Measurements from ENCODE around the gene ADH1B. TPM values are rescaled to one million over a fixed set of nuclear protein-coding genes. Genes with fewer than 3 reads are reported as not detected.

Gene ADH1B
- total and polyA plus RNA-seq, 4 experiments from 2014 or later: not detected

DNA sequence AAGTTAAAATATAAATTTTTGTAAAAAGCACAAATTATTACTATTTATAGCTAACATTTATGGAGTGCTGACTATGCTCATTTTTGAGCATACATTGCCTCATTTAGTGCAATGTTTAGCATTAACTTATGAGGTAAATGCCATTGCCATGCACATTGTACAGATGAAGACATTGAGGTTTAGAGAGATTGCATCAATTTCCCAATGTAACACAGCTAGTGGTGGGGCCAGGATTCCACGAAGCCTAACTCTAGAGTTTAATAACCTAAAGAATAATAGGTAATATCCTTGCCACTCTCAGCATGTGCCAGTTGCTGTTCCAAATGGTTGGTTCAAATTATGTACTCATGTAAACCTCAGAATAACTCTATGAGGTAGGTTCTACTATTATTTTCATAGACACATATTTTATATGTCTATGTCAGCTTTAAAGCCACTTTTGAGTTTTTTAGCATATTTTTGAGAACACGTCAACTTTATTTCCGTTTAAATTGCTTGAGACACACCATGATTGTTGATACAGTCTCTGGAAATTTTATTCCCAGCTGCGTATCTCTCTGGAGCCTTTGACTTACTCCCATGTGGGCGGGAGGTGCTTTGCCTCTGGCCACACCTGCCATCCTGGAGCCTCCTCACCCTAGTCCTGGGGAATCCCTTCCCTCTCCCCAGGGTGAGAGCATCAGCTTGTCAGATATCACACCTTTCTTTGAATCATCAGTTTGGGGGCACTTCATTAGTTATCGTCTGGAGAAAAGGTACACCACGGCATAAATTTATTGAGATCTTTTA, 19.6 kb downstream of the ADH1B start:
- Histone ChIP-seq H3K27me3 (ENCODE audit: insufficient read depth, low read length) (no peaks in the 10 kb centered on the region), H3K9me3 (ENCODE audit: control insufficient read depth in 1 of 2, low read length in 2 of 2) (no peaks in the 10 kb centered on the region), H3K4me1 (ENCODE audit: insufficient read depth, low read length) (no peaks in the 10 kb centered on the region), H3K27ac (ENCODE audit: low read depth, low read length) (no peak overlapping the region), H3K4me3 (ENCODE audit: low read length in 2 of 2) (no peak overlapping the region), H3K36me3 (ENCODE audit: insufficient read depth, low read length) (no peaks in the 10 kb centered on the region)
- H3K27me3 Mint-ChIP-seq: no peaks in the 10 kb centered on the region
- no peak overlapping the region for H3K27ac Mint-ChIP-seq
- H3K9me3 Mint-ChIP-seq: peaks cover 5 to 17% (median 8%) of the 10 kb centered on the region in 8 donors
- no peaks in the 10 kb centered on the region for H3K4me1 Mint-ChIP-seq
- no peak overlapping the region for H3K4me3 Mint-ChIP-seq
- H3K36me3 Mint-ChIP-seq: no peaks in the 10 kb centered on the region
- ChIA-PET CTCF (ENCODE audit: partially characterized antibody) (no interaction called here), POLR2A (ENCODE audit: partially characterized antibody) (no interaction called here)
- intact Hi-C loops (cut with micrococcal nuclease): no loop called here
- DNase-seq: no peak

DNA sequence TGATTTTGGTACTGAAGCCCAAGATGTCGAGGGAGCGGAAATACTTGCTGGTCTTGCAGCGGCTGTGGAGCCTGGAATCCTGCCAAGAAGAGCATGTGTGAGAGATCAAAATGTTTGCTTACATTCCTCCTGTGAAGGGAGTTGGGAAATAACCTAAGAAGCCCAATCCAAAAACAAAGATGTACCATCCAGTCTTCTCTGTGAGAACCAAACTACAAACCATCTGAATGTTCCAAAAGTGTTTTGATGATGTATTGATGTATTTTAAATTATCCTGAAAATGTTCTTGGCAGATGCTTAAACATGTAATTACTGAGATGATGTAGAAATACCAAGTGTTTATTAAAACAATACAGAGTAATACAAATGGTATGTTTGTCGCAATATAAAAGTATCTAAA, 20.3 kb downstream of the ADH1B start:
- Mint-ChIP-seq H3K27me3 (no peaks in the 10 kb centered on the region), H3K36me3 (no peaks in the 10 kb centered on the region), H3K9me3 (peaks cover 5 to 21% (median 8%) of the 10 kb centered on the region in 8 donors)

DNA sequence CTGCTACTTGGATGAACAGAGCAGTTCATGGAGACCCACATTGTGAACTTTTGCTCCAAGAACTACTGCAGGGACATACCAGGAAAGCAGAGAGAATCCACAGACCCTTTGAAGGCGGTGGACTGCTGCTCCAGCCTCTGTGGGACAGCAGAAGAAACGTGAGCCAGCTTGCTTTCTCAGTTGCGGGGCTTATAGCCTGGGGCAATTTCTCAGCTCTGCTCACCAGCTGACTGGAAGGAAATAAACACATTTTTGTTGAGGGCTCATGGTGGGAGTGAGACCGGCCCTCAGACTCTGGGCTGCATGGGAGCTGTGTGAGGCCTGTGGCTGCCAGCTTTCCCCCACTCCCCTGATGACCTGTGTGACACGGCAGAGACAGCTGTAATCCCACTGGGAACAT, 27.8 kb downstream of the ADH1B start:
- ChIA-PET POLR2A (ENCODE audit: partially characterized antibody) (no interaction called here), CTCF (ENCODE audit: partially characterized antibody) (no interaction called here)
- H3K27ac ChIP-seq (ENCODE audit: low read depth, low read length): no peak overlapping the region
- H3K4me3 ChIP-seq (ENCODE audit: low read length in 2 of 2): no peak overlapping the region
- H3K9me3 Mint-ChIP-seq: peaks cover 6 to 28% (median 19%) of the 10 kb centered on the region in 8 donors
- no peak overlapping the region for H3K4me3 Mint-ChIP-seq
- H3K27ac Mint-ChIP-seq: no peak overlapping the region
- H3K36me3 ChIP-seq (ENCODE audit: insufficient read depth, low read length): no peaks in the 10 kb centered on the region
- peaks cover 5 to 7% of the 10 kb centered on the region in 2 donors for H3K27me3 Mint-ChIP-seq
- no peaks in the 10 kb centered on the region for H3K36me3 Mint-ChIP-seq
- intact Hi-C loops (cut with micrococcal nuclease): no loop called here
- H3K4me1 ChIP-seq (ENCODE audit: insufficient read depth, low read length): no peaks in the 10 kb centered on the region
- H3K9me3 ChIP-seq (ENCODE audit: control insufficient read depth in 1 of 2, low read length in 2 of 2): no peaks in the 10 kb centered on the region
- H3K4me1 Mint-ChIP-seq: no peaks in the 10 kb centered on the region
- DNase-seq: no peak
- no peaks in the 10 kb centered on the region for H3K27me3 ChIP-seq (ENCODE audit: insufficient read depth, low read length)

More for the DNA sequence above, 20.3 kb downstream of the ADH1B start:
- intact Hi-C loops (cut with micrococcal nuclease): no loop called here
- CTCF ChIA-PET (ENCODE audit: partially characterized antibody): no interaction called here
- Histone ChIP-seq H3K27me3 (ENCODE audit: insufficient read depth, low read length) (no peaks in the 10 kb centered on the region), H3K36me3 (ENCODE audit: insufficient read depth, low read length) (no peaks in the 10 kb centered on the region), H3K4me3 (ENCODE audit: low read length in 2 of 2) (no peak overlapping the region), H3K9me3 (ENCODE audit: control insufficient read depth in 1 of 2, low read length in 2 of 2) (no peaks in the 10 kb centered on the region), H3K4me1 (ENCODE audit: insufficient read depth, low read length) (no peaks in the 10 kb centered on the region), H3K27ac (ENCODE audit: low read depth, low read length) (no peak overlapping the region)
- no peak overlapping the region for H3K4me3 Mint-ChIP-seq
- POLR2A ChIA-PET (ENCODE audit: partially characterized antibody): no interaction called here
- H3K27ac Mint-ChIP-seq: no peak overlapping the region
- H3K4me1 Mint-ChIP-seq: no peaks in the 10 kb centered on the region
- DNase-seq: no peak

DNA sequence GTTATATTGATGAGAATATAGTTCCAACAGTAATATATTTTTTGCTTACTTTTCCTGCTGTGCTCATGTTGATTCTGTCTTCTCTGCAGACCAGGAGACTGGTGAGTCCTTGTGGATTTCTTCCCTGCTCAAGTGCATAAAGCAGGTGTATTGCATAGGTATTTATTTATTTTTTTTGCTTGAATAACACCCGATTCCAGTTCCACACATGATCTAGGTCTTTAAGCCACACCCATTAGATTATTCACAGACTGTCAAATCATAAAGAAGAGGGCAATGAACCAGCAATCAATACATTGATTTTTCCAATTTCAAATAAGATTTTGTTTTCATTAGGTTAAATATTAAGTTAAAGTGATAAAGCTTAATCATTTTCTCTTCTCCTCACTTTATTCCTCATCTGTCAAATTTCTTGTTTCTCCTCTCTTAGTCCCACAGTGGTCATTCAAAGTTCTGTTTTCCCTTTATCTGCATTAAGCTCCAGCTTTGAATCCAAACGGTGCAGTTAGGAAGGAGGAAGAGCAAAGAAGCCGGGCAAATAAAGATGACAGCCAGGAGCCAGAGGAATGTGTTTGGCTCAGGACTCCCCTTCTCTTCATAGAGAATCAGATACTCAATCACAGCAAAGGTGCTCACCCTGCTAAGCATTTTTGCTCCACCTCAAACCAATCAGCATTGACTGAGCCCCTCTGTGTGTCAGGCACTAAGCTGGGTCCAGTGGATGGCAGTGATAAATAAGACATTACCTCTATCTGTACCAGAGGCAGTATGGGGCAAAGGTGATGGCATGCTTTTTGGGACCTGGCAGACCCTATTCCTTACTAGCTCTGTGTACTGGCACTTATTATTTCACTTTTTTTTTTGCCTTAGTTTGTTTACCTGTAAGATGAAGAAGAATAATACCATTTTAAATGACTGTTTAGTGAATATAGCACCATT, 30.1 kb downstream of the ADH1B start, which contains the start of gene ADH1A:
ADH1A (minus strand) TSS at position 138 of the 939 bp plus-strand sequence; CDS start at position 67, 71 bp downstream.
- no peaks in the 10 kb centered on the region for H3K27me3 ChIP-seq (ENCODE audit: insufficient read depth, low read length)
- no peak within 1 kb of the TSS for H3K27ac ChIP-seq (ENCODE audit: low read depth, low read length)
- ChIA-PET CTCF (ENCODE audit: partially characterized antibody) (no interaction called here), POLR2A (ENCODE audit: partially characterized antibody) (no interaction called here)
- Mint-ChIP-seq H3K27me3 (peaks cover 7 to 8% of the 10 kb centered on the region in 2 donors), H3K36me3 (no peaks in the 10 kb centered on the region), H3K9me3 (peaks cover 4 to 28% (median 13%) of the 10 kb centered on the region in 8 donors), H3K4me3 (no peak within 1 kb of the TSS), H3K27ac (no peak within 1 kb of the TSS), H3K4me1 (no peaks in the 10 kb centered on the region)
- intact Hi-C loops (cut with micrococcal nuclease): no loop called here
- H3K9me3 ChIP-seq (ENCODE audit: control insufficient read depth in 1 of 2, low read length in 2 of 2): no peaks in the 10 kb centered on the region
- no peaks in the 10 kb centered on the region for H3K4me1 ChIP-seq (ENCODE audit: insufficient read depth, low read length)
- no peak within 1 kb of the TSS for H3K4me3 ChIP-seq (ENCODE audit: low read length in 2 of 2)
- no peak for DNase-seq
- no peaks in the 10 kb centered on the region for H3K36me3 ChIP-seq (ENCODE audit: insufficient read depth, low read length)

DNA sequence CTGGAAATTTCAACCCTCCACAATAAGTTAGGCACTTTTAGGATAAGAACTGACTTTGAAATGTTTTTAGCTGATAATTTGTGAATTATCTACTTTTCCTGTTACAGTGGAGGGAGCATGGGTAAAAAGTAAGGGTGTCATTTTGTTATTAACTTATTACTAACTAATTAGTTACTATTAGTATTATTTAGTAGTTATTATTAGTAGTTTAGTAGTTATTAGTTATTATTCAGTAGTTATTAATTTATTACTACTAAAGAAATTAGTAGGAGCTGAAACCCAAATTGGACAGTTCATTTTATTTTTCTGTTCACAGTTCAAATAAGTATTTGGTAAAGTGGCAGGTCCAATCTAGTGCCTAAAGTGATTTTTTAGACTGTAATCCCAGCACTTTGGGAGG, 35.8 kb downstream of the ADH1B start:
- ChIA-PET CTCF (ENCODE audit: partially characterized antibody) (no interaction called here), POLR2A (ENCODE audit: partially characterized antibody) (interaction anchor here (0.6 kb wide), 1 partner anchor 263 kb away, joined by 3 read pairs; no protein-coding TSS in a partner anchor)
- no peak for DNase-seq
- Mint-ChIP-seq H3K36me3 (no peaks in the 10 kb centered on the region), H3K9me3 (no peaks in the 10 kb centered on the region), H3K4me1 (no peaks in the 10 kb centered on the region), H3K27ac (no peak overlapping the region), H3K27me3 (peaks cover 0 to 3% of the 10 kb centered on the region in 2 donors), H3K4me3 (no peak overlapping the region)
- no peaks in the 10 kb centered on the region for H3K4me1 ChIP-seq (ENCODE audit: insufficient read depth, low read length)
- no peak overlapping the region for H3K27ac ChIP-seq (ENCODE audit: low read depth, low read length)
- intact Hi-C loops (cut with micrococcal nuclease): no loop called here
- no peaks in the 10 kb centered on the region for H3K36me3 ChIP-seq (ENCODE audit: insufficient read depth, low read length)
- no peaks in the 10 kb centered on the region for H3K27me3 ChIP-seq (ENCODE audit: insufficient read depth, low read length)
- H3K4me3 ChIP-seq (ENCODE audit: low read length in 2 of 2): no peak overlapping the region
- no peaks in the 10 kb centered on the region for H3K9me3 ChIP-seq (ENCODE audit: control insufficient read depth in 1 of 2, low read length in 2 of 2)

DNA sequence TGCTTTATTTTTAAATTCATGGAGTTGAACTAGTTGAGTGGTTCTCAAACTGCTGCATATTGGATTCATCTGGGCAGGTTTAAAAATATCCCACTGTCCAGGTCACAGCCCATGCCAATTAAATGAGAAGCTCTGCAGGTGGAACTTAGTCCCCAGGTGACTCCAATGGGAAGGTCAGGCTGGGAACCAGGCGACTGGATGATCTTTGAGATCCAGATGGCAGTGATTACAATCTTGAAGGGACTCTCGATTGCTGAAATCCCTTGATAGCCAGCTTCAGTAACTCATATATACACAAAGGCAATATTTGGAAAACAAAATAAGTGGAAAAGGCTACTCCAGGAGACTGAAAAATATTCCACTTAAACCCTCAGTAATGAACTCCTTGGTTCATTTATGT, 38.5 kb downstream of the ADH1B start:
- no peaks in the 10 kb centered on the region for H3K36me3 ChIP-seq (ENCODE audit: insufficient read depth, low read length)

DNA sequence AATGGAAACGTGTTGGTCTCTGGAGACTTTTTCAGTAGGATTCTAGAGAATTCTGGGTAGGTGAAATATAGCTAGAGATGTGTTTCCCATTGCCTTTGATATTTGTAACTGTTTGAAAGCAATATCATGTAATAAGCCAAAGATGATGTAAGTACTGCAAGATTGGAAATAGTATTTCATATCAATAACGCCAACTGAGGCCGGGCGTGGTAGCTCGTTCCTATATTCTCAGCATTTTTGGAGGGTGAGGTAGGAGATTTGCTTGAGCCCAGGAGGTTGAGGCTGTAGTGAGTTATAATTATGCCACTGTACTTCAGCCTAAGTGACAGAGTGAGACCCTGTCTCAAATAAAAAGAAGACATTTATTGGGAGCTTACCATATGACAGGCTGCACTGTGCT, 39.9 kb downstream of the ADH1B start:
- no peaks in the 10 kb centered on the region for H3K9me3 ChIP-seq (ENCODE audit: control insufficient read depth in 1 of 2, low read length in 2 of 2)
- H3K27ac ChIP-seq (ENCODE audit: low read depth, low read length): no peak overlapping the region
- no peak for DNase-seq
- no peaks in the 10 kb centered on the region for H3K27me3 ChIP-seq (ENCODE audit: insufficient read depth, low read length)
- H3K27me3 Mint-ChIP-seq: peaks cover 2 to 6% of the 10 kb centered on the region in 2 donors
- no peak overlapping the region for H3K4me3 ChIP-seq (ENCODE audit: low read length in 2 of 2)
- H3K36me3 Mint-ChIP-seq: no peaks in the 10 kb centered on the region
- no peaks in the 10 kb centered on the region for H3K4me1 Mint-ChIP-seq
- no peaks in the 10 kb centered on the region for H3K4me1 ChIP-seq (ENCODE audit: insufficient read depth, low read length)
- intact Hi-C loops (cut with micrococcal nuclease): no loop called here
- ChIA-PET CTCF (ENCODE audit: partially characterized antibody) (no interaction called here), POLR2A (ENCODE audit: partially characterized antibody) (no interaction called here)
- no peaks in the 10 kb centered on the region for H3K9me3 Mint-ChIP-seq
- no peak overlapping the region for H3K4me3 Mint-ChIP-seq
- H3K27ac Mint-ChIP-seq: no peak overlapping the region
- H3K36me3 ChIP-seq (ENCODE audit: insufficient read depth, low read length): no peaks in the 10 kb centered on the region

More for the DNA sequence above, 38.5 kb downstream of the ADH1B start:
- no peaks in the 10 kb centered on the region for H3K27me3 ChIP-seq (ENCODE audit: insufficient read depth, low read length)
- CTCF ChIA-PET (ENCODE audit: partially characterized antibody): no interaction called here
- no peak overlapping the region for H3K4me3 ChIP-seq (ENCODE audit: low read length in 2 of 2)
- intact Hi-C loops (cut with micrococcal nuclease): no loop called here
- no peaks in the 10 kb centered on the region for H3K9me3 ChIP-seq (ENCODE audit: control insufficient read depth in 1 of 2, low read length in 2 of 2)
- no peak overlapping the region for H3K27ac ChIP-seq (ENCODE audit: low read depth, low read length)
- Mint-ChIP-seq H3K27ac (no peak overlapping the region), H3K27me3 (peaks cover 2 to 4% of the 10 kb centered on the region in 2 donors), H3K36me3 (no peaks in the 10 kb centered on the region), H3K9me3 (no peaks in the 10 kb centered on the region), H3K4me3 (no peak overlapping the region), H3K4me1 (no peaks in the 10 kb centered on the region)
- POLR2A ChIA-PET (ENCODE audit: partially characterized antibody): no interaction called here
- DNase-seq: no peak
- H3K4me1 ChIP-seq (ENCODE audit: insufficient read depth, low read length): no peaks in the 10 kb centered on the region
